HUES64 (cell line): ENCODE data around the gene PAN2. TPM values are rescaled to one million over a fixed set of nuclear protein-coding genes. Genes with fewer than 3 reads are reported as not detected.
A peak's percentile ranks its signal among the peaks of the same experiment; 100 is the strongest.

ENCODE experiments used
- H3K27ac ChIP-seq: 2 replicates; pipeline ENCODE4 v1.7.0; 2013; ENCODE audit warnings: low read depth, low read length, inconsistent platforms
- H3K27me3 ChIP-seq: 2 replicates; pipeline ENCODE4 v1.6.1; 2013; ENCODE audit warnings: mild to moderate bottlenecking, low read length; ENCODE audit not compliant: insufficient read depth
- H3K36me3 ChIP-seq: 2 replicates; pipeline ENCODE4 v1.6.1; 2013; ENCODE audit warnings: mild to moderate bottlenecking, low read length; ENCODE audit not compliant: insufficient read depth
- H3K4me1 ChIP-seq: 2 replicates; pipeline ENCODE4 v1.6.1; 2013; ENCODE audit warnings: mild to moderate bottlenecking, low read length, moderate library complexity; ENCODE audit not compliant: insufficient read depth
- H3K4me3 ChIP-seq: 2 replicates; pipeline ENCODE4 v1.5.1; 2013; ENCODE audit warnings: mild to moderate bottlenecking, low read length, moderate library complexity
- H3K9ac ChIP-seq: 2 replicates; pipeline ENCODE4 v1.6.1; 2013; ENCODE audit warnings: mild to moderate bottlenecking, low read depth, low read length
- H3K9me3 ChIP-seq: 2 replicates; pipeline ENCODE4 v1.6.1; 2013; ENCODE audit warnings: low read depth, low read length; ENCODE audit not compliant: insufficient read depth
- WGBS: fragments of 150-250, 120-280 bp; methylation state at CpG from one replicate; pipeline ENCODE4 v1.1.7; 2013; ENCODE audit warnings: missing lambda C conversion rate; 5-methylcytosine and 5-hydroxymethylcytosine counted together
- polyA plus RNA-seq, 2 experiments: library from polyadenylated mRNA; stranded (reverse); fragments of 50-300 nt; gene quantifications; one replicate each; pipeline ENCODE4 v1.2.3, GENCODE V29; 2013

Gene PAN2, protein sequence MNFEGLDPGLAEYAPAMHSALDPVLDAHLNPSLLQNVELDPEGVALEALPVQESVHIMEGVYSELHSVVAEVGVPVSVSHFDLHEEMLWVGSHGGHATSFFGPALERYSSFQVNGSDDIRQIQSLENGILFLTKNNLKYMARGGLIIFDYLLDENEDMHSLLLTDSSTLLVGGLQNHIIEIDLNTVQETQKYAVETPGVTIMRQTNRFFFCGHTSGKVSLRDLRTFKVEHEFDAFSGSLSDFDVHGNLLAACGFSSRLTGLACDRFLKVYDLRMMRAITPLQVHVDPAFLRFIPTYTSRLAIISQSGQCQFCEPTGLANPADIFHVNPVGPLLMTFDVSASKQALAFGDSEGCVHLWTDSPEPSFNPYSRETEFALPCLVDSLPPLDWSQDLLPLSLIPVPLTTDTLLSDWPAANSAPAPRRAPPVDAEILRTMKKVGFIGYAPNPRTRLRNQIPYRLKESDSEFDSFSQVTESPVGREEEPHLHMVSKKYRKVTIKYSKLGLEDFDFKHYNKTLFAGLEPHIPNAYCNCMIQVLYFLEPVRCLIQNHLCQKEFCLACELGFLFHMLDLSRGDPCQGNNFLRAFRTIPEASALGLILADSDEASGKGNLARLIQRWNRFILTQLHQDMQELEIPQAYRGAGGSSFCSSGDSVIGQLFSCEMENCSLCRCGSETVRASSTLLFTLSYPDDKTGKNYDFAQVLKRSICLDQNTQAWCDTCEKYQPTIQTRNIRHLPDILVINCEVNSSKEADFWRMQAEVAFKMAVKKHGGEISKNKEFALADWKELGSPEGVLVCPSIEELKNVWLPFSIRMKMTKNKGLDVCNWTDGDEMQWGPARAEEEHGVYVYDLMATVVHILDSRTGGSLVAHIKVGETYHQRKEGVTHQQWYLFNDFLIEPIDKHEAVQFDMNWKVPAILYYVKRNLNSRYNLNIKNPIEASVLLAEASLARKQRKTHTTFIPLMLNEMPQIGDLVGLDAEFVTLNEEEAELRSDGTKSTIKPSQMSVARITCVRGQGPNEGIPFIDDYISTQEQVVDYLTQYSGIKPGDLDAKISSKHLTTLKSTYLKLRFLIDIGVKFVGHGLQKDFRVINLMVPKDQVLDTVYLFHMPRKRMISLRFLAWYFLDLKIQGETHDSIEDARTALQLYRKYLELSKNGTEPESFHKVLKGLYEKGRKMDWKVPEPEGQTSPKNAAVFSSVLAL
- polyA plus RNA-seq (2013, experiment 1 of 2): 16.7 TPM
- 20.3 TPM for polyA plus RNA-seq (2013, experiment 2 of 2)

DNA sequence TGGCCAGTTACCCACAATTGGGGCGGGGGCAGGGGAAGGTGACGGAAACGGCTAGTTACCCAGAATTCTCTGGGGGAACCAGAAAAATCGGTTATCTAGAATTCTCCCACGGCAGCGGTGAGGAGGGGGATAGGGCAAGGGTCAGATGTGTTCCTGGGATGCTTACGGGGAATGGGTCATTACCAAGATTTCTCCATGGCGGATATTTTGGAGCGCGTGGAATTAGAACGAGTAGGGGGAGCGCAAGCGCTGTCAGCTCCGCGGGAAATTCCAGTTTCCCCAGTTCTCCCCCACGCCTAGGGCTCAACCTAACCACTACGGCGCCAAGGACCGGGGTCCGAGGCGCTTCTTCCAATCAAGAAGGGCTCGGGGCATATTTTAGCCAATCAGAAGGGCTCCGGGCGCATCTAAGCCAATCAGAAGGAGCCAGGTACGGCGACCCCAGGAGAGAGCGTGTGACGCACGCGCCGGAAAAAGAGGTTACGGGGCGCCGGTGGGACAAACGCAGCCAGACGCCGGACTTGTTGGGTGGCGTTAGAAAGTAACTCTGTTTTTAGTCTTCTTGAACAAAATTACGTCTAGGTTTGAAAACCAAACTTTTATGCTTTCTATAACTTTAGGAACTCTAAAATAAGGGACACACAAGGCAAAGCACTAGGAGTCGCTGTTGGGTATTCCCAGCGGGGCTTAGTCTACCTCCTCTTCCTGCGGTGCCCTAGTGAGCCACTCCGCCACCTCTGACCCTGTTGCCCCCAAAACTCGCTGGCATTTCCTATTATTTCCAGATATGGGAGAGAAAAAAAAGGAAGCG is at the start of gene PAN2:
Gene PAN2 (minus strand): TSS at position 322 of the 811 bp plus-strand sequence. CDS start 906 bp downstream, outside the sequence.
- Histone ChIP-seq H3K36me3 (no peaks in the 10 kb centered on the region), H3K4me1 (peaks cover 21% of the 10 kb centered on the region), H3K9ac (peak within 1 kb of the TSS; percentile 86), H3K27ac (peak within 1 kb of the TSS; percentile 80), H3K9me3 (no peaks in the 10 kb centered on the region), H3K4me3 (peak within 1 kb of the TSS; percentile 83), H3K27me3 (no peaks in the 10 kb centered on the region)
- WGBS: under 1% methylated on average over 44 of the region's 45 CpGs

DNA sequence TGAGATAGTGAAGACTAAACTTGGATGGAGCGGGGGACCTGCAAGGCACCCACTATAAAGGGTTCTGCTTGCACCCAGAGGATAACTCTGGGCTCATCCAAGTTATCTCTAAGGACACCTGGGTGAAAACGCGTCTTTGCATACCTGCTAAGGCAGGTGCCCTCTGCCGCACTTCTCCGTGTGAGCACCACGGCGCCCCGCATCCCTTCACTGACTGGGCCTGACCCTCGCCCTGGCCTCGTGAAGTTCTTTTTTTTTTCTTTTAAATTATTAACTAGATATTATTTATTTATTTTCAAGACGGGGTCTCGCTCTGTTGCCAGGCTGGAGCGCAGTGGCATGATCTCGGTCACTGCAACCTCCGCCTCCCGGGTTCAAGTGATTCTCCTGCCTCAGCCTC is 48.8 kb upstream of the PAN2 start:
- no peak overlapping the region for H3K4me3 ChIP-seq
- H3K9me3 ChIP-seq: no peaks in the 10 kb centered on the region
- 96% methylated on average over 14 of the region's 16 CpGs for WGBS
- H3K9ac ChIP-seq: no peak overlapping the region
- H3K36me3 ChIP-seq: no peaks in the 10 kb centered on the region
- peaks cover 11% of the 10 kb centered on the region for H3K4me1 ChIP-seq
- no peak overlapping the region for H3K27ac ChIP-seq
- no peaks in the 10 kb centered on the region for H3K27me3 ChIP-seq

DNA sequence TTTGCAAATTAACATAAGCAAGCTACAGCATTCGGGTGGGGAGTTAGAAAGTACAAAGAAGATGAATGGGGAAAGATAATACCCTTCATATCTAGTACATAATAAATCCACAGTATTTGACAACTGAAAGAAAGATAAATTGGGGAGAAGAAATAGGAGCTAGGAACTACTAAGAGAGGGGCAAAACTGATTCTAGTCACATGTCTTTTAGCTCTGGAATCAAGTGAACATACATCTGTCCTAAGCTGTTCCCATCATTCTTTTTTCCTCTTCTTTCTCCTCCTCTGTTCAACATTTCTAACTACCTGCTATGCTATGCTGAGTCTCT is 44.2 kb upstream of the PAN2 start:
- WGBS: no CpG with 5 or more reads among the region's 1 CpG
- Histone ChIP-seq H3K36me3 (no peaks in the 10 kb centered on the region), H3K27ac (no peak overlapping the region), H3K4me1 (peaks cover 7% of the 10 kb centered on the region; the same call in 1 of the 2 replicates), H3K4me3 (no peak overlapping the region), H3K9me3 (no peaks in the 10 kb centered on the region; the same call in 1 of the 2 replicates), H3K9ac (no peak overlapping the region), H3K27me3 (no peaks in the 10 kb centered on the region)

DNA sequence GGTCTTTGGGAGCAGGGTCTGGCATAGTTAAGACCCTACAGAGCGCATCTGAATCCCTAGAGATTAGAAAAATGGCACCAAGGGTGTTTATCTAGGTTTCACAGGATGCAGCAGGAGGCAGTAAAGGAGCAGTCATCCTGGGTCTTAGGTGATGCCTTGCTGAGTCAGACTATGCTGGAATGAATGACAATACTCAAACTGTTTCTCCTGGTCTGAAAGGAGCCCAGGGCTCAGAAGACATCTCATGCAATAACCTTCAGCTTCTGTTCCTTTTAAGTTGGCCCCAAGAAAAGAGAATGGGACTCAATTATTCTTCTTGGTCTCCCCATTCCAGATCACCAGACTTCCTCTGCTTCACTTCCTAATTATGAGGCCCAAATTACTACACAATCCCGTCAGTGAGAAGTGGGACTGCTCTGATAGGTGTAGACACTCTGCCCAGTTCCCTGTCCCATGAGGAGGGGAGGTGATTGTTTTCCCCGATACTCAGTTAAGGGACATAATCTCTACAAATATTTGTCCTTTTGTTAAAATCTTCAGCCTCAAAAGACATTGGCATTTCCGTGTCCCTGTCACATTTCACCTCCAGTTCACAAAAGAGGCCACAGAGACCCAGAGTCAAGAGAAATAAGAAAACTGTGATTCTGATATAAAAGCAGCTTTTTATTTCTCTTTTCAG is 43.6 kb upstream of the PAN2 start:
- H3K4me3 ChIP-seq: no peak overlapping the region
- peaks cover 7% of the 10 kb centered on the region; the same call in 1 of the 2 replicates for H3K4me1 ChIP-seq
- H3K36me3 ChIP-seq: no peaks in the 10 kb centered on the region
- peak overlapping the region; percentile 28; the same call in 1 of the 2 replicates for H3K27ac ChIP-seq
- H3K27me3 ChIP-seq: no peaks in the 10 kb centered on the region
- no peaks in the 10 kb centered on the region; the same call in 1 of the 2 replicates for H3K9me3 ChIP-seq
- H3K9ac ChIP-seq: no peak overlapping the region
- WGBS: 91% methylated on average over 3 of the region's 4 CpGs

DNA sequence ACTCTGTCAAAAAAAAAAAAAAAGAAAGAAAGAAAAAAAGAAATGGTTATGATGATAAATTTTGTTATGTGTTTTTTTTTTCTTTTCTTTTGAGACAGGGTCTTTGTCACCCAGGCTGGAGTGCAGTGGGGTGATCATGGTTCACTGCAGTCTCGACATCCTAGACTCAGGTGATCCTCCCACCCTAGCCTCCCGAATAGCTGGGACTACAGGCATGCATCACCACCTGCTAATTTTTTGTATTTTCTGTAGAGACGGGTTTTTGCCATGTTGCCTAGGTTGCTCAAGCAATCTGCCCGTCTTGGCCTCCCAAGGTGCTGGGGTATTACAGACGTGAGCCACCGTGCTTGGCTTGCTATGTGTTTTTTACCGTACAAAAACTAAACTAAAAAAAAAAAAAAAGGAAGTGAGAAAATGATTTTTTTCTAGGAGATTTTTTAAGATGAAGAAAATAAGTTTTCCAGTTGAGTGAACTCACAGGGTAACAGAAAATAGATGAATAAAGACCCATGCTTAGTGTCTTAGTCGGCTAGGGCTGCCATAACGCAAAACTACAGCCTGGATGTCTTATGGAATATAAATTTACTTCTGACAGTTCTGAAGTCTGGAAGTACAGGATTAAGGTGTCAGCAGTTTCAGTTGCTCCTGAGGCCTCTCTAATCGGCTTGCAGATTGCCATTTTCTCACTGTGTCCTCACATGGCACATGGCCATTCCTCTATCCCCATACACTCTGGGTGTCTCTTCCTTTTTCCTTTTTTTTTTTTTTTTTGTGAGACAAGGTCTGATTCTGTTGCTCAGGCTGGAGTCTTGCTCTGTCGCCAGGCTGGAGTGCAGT is 42.0 kb upstream of the PAN2 start:
- H3K4me3 ChIP-seq: no peak overlapping the region
- no peak overlapping the region for H3K27ac ChIP-seq
- H3K9ac ChIP-seq: no peak overlapping the region
- H3K36me3 ChIP-seq: no peaks in the 10 kb centered on the region
- 91% methylated on average over 11 of the region's 11 CpGs for WGBS
- H3K4me1 ChIP-seq: peaks cover 7% of the 10 kb centered on the region; the same call in 1 of the 2 replicates
- H3K9me3 ChIP-seq: no peaks in the 10 kb centered on the region; the same call in 1 of the 2 replicates
- no peaks in the 10 kb centered on the region for H3K27me3 ChIP-seq

DNA sequence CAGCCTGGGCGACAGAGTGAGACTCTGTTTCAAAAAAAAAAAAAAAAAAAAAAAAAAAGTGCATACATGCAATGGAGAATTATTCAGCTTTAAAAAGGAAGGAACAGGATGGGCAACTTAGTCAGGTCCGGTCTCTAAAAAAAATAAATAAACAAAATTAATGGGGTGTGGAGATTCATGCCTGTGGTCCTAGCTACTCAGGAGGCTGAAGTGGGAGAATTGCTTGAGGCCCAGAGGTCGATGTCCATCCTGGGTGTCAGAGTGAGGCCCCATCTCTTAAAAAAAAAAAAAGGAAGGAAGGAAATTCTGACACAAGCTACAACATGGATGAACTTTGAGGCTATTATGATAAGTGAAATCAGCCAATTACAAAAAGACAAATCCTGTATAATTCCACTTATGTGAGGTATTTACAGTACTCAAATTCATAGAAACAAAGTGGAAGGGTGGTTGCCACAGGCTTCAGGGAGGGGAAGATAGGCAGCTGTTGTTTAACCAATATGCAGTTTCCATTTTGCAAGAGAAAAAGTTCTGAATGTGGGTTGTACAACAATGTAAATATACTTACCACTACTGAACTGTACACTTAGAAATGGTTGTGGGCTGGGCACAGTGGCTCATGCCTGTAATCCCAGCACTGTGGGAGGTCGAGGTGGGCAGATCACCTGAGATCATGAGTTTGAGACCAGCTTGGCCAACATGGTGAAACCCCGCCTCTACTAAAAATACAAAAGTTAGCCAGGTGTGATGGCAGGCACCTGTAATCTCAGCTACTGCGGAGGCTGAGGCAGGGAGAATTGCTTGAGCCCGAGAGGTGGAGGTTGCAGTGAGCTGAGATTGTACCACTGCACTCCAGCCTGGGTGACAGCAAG is 41.2 kb upstream of the PAN2 start:
- no peaks in the 10 kb centered on the region; the same call in 1 of the 2 replicates for H3K9me3 ChIP-seq
- H3K27ac ChIP-seq: no peak overlapping the region
- H3K4me1 ChIP-seq: peaks cover 7% of the 10 kb centered on the region; the same call in 1 of the 2 replicates
- no peak overlapping the region for H3K4me3 ChIP-seq
- WGBS: 92% methylated on average over 7 of the region's 7 CpGs
- no peaks in the 10 kb centered on the region for H3K36me3 ChIP-seq
- no peak overlapping the region for H3K9ac ChIP-seq
- no peaks in the 10 kb centered on the region for H3K27me3 ChIP-seq

DNA sequence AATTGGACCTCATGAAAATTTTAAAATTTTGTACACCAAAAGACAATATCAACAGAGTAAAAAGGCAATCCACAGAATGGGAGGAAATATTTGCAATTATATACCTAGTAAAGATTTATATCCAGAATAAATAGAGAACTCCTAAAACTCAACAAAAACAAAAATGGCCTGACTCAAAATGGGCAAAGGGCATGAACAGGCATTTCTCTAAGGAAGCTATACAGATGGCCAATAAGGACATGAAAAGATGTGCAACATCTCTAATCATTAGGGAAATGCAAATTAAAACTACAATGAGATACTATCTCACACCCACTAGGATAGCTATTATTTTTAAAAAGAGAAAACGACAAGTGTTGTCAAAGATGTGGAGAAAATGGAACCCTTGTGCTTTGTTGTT is 39.7 kb upstream of the PAN2 start:
- H3K27ac ChIP-seq: no peak overlapping the region
- H3K9ac ChIP-seq: no peak overlapping the region
- 95% methylated on average over 1 of the region's 1 CpG for WGBS
- H3K4me3 ChIP-seq: no peak overlapping the region
- no peaks in the 10 kb centered on the region for H3K27me3 ChIP-seq
- peaks cover 7% of the 10 kb centered on the region; the same call in 1 of the 2 replicates for H3K4me1 ChIP-seq
- no peaks in the 10 kb centered on the region for H3K36me3 ChIP-seq
- no peaks in the 10 kb centered on the region; the same call in 1 of the 2 replicates for H3K9me3 ChIP-seq

DNA sequence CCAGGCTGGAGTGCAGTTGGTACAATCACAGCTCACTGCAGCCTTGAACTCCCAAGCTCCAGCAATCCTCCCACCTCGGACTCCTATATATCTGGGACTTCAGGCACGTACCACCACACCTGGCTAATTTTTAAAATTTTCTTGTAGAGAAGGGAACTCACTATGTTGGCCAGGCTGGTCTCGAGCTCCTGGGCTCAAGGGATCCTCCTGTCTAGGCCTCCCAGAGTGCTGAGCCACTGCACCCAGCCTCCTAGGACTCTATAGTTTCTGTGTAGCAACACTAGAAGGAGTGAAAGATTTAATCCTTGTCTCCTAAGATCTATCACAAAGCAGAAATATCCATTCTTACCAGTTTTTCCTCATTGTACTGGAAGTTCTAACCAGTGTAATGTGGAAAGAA is 33.1 kb upstream of the PAN2 start:
- Histone ChIP-seq H3K27ac (no peak overlapping the region), H3K9me3 (no peaks in the 10 kb centered on the region), H3K9ac (no peak overlapping the region), H3K36me3 (no peaks in the 10 kb centered on the region), H3K4me1 (no peaks in the 10 kb centered on the region), H3K4me3 (no peak overlapping the region), H3K27me3 (peaks cover 3% of the 10 kb centered on the region; the same call in 1 of the 2 replicates)
- 86% methylated on average over 2 of the region's 3 CpGs for WGBS
